ENCODE data around the gene ZSCAN26.

The ZSCAN26 gene

DNA sequence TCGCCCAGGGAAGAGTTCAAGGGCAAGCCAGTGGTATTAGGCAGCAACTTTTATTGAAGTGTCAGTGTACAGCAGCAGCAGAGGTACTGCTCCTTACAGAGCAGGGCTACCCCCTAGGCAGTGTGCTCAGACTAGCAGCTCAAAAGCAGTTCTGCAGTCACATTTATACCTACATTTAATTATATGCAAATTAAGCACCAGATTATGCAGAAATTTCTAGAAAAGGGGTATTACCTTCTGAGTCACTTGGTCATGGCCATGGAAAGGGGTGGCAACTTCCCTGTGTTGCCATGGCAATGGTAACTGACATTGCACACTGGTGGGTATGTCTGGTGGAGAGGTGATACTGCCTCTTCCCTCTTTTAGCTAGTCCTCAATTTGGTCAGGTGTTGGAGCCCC is 12.8 kb upstream of the ZSCAN26 start:
- no peak overlapping the region for H3K4me3 ChIP-seq (replicated peaks in 1 of 2; ENCODE audit: low read depth in 2 of 2, low read length in 2 of 2)
- TF ChIP-seq, protein P1, sequence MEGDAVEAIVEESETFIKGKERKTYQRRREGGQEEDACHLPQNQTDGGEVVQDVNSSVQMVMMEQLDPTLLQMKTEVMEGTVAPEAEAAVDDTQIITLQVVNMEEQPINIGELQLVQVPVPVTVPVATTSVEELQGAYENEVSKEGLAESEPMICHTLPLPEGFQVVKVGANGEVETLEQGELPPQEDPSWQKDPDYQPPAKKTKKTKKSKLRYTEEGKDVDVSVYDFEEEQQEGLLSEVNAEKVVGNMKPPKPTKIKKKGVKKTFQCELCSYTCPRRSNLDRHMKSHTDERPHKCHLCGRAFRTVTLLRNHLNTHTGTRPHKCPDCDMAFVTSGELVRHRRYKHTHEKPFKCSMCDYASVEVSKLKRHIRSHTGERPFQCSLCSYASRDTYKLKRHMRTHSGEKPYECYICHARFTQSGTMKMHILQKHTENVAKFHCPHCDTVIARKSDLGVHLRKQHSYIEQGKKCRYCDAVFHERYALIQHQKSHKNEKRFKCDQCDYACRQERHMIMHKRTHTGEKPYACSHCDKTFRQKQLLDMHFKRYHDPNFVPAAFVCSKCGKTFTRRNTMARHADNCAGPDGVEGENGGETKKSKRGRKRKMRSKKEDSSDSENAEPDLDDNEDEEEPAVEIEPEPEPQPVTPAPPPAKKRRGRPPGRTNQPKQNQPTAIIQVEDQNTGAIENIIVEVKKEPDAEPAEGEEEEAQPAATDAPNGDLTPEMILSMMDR (IDR thresholded peaks at IDR 0.05; ENCODE audit: low read depth, low read length): no peak
- DNase-seq (ENCODE audit: low read depth in 2 of 2): no peak

DNA sequence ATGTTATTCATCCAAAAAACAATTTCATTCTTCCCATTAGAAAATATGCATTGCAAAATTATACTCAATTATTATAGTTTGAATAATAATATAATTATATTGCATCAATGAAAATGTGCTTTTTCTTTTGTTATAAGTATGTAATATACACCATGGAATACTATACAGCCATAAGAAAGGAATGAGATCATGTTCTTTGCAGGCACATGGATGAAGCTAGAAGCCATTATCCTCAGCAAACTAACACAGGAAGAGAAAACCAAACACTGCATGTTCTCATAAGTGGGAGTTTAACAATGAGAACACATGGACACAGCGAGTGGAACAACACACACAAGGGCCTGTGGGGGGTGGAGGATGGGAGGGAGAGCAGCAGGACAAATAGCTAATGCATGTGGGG is 9.9 kb upstream of the ZSCAN26 start:
- DNase-seq (ENCODE audit: low read depth in 2 of 2): no peak
- TF ChIP-seq, protein P1 (IDR thresholded peaks at IDR 0.05; ENCODE audit: low read depth, low read length): no peak
- H3K4me3 ChIP-seq (replicated peaks in 1 of 2; ENCODE audit: low read depth in 2 of 2, low read length in 2 of 2): no peak overlapping the region

DNA sequence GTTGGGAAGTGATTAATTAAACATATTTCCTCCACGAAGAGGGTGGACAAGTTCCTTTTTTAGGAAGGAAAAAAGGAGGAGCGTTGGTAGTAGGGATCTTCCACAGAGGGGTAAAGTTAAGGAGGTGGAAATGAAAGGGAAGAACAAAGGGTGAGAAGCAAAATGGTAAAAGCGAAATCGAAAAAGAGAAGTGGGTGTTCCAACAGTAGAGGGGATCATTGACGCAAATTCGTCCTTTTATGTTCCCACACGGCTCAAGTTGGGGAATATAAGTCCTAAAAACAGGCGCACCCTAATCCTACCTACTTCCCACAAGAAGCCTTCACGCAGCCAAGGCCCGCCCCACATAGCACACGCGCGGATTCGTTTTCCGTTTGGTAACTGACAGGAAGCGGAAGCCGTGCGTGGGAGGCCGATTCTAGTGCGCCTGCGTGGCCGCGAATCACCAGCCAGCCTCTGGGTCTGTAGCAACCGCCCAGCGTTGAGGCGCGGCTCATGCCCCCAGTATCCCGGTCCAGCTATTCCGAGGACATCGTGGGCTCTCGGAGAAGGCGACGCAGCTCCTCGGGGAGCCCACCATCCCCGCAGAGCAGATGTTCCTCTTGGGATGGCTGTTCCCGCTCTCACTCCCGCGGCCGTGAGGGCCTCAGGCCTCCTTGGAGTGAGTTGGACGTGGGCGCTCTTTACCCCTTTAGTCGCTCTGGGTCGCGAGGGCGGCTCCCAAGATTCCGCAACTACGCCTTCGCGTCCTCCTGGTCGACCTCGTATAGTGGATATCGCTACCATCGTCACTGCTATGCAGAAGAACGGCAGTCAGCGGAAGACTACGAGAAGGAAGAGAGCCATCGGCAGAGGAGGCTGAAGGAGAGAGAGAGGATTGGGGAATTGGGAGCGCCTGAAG is 7.8 kb upstream of the ZSCAN26 start, which contains the start of gene NKAPL:
Gene NKAPL (plus strand): TSS at position 421 of the 901 bp plus-strand sequence. CDS start 75 bp downstream, at position 496.
- peak; percentile 85 to 86 for DNase-seq (ENCODE audit: low read depth in 2 of 2)
- H3K4me3 ChIP-seq (replicated peaks in 1 of 2; ENCODE audit: low read depth in 2 of 2, low read length in 2 of 2): peak within 1 kb of the TSS; percentile 33 to 50
- TF ChIP-seq, protein P1 (IDR thresholded peaks at IDR 0.05; ENCODE audit: low read depth, low read length): no peak

DNA sequence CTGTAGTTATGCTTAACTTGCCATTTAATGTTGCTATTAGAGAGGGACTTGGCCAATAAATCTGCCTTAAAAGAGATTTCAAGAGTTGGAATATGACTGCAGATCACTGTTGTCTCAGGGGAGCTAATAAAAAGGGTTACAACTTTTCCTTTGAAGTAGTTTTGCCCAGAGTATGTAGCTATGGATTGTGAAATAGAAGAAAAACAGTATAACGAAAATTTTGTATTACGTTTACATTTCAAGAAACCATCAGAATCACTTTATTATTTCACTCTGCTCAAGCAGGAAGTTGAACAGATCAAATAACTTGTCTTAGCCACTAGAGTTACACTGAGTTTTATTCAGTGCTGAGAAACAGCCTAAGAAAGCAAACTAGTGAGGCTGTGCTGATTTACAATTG is 3.0 kb upstream of the ZSCAN26 start:
- no peak overlapping the region for H3K4me3 ChIP-seq (replicated peaks in 1 of 2; ENCODE audit: low read depth in 2 of 2, low read length in 2 of 2)
- TF ChIP-seq, protein P1 (IDR thresholded peaks at IDR 0.05; ENCODE audit: low read depth, low read length): no peak
- DNase-seq (ENCODE audit: low read depth in 2 of 2): no peak

DNA sequence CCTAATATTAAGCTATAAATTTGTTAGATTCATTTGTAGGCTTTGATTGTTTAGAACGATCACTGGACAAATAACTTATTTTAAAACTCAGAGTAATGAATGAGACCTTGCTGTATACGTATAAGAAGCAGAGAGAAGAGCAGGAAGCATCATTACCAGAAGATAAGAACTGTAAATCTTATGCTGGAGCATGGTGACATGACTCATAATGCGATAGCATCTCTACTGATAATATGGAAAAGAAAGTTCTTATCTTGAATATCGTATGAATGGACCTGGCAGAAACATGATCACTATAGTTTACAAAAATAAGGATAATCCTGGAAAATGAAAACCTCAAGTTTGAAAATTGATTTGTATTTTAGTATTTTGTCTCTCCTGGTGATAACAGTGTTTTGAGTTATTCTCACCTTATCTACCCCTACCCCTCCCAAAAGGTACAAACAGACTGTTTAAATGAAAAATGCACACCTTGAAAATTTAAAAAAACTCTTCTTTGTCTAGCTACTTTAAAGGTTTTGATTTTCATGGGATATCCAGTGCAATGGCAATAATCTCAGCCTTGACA is 2.0 kb upstream of the ZSCAN26 start:
- TF ChIP-seq, protein P1 (IDR thresholded peaks at IDR 0.05; ENCODE audit: low read depth, low read length): no peak
- DNase-seq (ENCODE audit: low read depth in 2 of 2): no peak
- H3K4me3 ChIP-seq (replicated peaks in 1 of 2; ENCODE audit: low read depth in 2 of 2, low read length in 2 of 2): no peak overlapping the region

DNA sequence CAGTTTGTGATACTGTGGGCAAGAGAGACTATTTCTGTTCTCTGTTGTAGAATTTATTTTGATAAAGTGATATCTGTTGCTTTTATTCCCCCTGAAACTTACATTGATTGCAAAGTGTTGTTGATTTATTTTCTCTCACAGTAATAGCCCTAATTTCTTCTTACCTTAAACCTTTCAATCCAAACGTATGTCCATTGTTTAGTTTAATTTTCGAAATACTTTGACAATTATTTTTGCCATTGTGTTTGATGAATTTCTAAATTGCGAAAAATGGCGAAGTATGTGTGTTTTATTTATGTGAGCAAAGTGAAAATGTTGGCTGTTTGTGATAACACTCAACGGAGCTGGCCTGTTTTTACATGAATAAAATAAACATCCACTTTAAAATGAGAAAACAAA is 381 bp upstream of the ZSCAN26 start:
- DNase-seq (ENCODE audit: low read depth in 2 of 2): no peak
- H3K4me3 ChIP-seq (replicated peaks in 1 of 2; ENCODE audit: low read depth in 2 of 2, low read length in 2 of 2): peak overlapping the region; percentile 52 to 72
- TF ChIP-seq, protein P1 (IDR thresholded peaks at IDR 0.05; ENCODE audit: low read depth, low read length): no peak

Data from cardiac fibroblast (primary cell).